NCI-H2171 (cell line): ENCODE measurements around the gene ZNRF1.
"Not testable (repeated sequence)": the region's sequence is repeated elsewhere in the genome, so short reads cannot be mapped to it uniquely, and the experiment has no call there.

Experiments used
- DNase-seq: peaks from one replicate; lab custom pipeline; 2025; lab: John Stamatoyannopoulos, UW

The ZNRF1 gene

DNA sequence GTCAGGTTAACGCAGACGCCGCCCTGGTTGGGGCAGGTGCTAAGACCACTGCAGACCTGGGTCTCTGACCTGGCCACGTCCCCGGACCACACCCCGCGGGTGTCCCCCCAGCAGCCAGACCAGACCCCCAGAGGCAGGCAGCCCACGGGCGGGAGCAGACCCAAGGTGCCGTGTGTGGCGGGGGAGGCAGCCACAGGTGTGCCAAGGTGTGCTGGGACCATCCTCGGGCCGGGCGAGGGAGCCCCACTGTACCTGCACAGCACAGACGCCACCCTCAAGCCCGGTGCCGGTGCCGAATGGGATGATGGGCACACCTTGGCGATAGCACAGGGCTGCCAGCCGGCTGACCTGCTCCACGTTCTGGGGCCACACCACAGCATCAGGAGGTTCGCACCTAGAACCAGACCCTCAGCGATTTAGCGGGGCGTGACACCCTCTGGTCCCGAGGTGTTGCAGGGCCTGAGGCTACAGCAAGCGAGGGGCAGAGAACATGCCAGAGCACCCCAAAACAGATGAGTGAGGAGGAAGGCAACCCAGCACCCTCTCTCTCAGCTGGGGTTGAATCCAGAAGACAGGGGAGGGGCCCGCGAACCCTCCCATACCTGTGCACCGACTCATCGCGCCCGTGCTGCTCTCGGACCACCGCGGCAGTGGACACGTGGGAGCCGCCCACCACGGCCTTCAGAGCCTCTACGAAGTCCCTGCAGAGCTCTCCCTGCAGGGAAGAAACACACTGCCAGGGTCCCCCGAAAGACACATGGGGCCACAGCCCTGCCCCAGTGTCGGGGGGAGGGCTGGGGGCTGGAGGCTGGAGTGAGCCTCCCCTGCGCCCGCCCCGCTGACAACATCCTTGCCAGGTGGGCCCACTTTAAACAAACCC is 116.4 kb downstream of the ZNRF1 start:
- DNase-seq = no peak

DNA sequence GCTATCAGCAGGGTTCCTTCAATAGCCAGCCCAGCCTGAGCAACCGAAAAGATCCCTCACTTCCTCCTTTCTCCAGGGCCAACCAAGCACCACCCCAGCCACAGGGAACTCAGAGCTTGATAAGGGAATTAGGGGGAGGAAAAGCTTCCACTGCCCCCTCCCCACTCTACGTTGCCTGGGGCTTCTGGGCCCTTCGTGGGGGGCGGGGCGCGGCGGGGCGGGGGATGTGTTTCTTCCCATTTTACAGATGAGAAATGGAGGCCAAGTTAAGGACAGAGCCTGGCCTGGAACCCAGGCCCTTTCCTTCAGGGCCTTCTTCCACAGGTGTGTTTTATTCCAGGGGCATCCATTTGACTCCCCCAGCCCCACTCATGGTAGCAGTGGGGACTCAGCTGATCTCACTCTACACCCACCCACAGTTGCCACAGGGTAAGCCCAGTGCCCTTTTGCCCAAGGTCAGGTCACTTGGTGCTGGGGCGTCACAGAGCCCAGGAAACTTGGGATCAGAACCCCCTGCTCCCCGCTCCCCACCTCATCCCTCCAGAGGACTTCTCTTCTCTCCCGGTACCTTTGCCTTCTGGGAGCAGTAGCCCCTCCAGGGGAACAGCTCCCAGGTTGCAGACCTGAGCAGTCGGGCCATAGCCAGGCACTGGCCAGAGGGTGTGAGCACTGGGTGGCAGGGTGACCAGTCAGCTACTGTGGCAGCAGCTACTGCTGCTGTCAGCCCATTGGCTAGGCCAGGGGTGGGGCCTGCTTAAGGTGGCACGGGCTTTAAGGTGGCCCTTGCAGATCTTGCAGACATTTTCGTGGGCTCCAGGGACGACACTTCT is 117.5 kb downstream of the ZNRF1 start, which contains the start of gene LDHD:
Gene LDHD, minus strand, starts transcription at position 700 of the 830 bp plus-strand sequence. Its CDS starts 60 bp downstream, at position 640.
- DNase-seq = no peak

DNA sequence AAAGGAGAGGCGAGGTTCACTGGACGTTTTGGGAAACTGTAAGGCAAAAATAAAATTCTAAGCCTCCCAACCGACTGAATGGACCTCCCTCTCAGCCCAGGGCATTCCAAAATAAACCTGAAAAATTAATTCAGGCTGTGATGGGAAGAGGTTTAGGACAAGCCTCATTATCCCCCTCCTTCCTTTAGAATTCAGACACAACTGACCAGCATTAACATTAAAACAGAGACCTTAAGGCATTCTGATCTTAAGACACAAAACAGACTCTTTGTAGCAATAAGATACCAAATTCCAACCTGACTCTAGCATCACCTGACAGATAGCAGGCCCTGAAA is 118.1 kb downstream of the ZNRF1 start:
- DNase-seq = no peak

DNA sequence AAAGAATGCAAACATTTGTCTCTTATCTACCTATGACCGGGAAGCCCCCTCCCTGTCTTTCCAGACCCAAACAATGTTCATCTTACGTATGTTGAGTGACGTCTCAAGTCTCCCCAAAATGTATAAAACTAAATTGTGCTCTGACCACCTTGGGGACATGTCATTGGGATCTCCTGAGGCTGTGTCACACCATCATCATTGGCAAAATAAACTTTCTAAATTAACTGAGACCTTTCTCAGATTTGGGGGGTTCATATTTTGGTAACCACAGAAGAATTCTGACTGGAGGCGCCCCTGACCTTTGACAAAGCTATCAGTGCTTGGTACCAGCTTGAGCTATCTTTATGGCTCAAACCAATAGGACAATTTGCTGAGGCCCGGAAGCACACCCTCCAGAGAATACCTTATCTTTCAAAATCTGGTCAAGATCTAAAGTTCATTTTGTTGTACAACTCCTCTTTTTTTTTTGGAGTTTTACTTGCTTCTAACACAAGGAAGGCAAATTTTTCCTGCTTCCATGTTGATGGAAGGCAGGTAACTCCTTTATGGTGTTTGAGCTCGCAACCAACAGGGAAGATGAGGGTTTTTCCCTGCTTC is 120.2 kb downstream of the ZNRF1 start:
- DNase-seq = no peak

DNA sequence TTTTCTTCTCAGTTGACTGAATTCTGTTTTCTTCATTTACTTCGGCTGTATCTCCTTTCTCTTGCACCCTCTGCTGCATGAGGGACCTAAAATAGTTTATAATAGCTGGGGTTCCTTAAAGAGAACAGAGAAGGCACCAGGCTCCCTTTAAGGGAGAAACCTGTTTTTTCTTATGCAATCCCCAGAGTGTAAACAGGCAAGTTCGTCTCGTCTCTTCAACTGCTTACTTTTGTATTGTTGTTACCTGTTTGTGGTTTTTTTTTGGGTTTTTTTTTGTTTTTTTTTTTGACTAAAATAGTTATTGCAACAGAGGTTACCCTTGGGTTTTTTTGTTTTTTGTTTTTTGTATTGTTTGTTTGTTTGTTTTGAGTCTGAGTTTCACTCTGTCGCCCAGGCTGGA is 121.4 kb downstream of the ZNRF1 start:
- no peak for DNase-seq

DNA sequence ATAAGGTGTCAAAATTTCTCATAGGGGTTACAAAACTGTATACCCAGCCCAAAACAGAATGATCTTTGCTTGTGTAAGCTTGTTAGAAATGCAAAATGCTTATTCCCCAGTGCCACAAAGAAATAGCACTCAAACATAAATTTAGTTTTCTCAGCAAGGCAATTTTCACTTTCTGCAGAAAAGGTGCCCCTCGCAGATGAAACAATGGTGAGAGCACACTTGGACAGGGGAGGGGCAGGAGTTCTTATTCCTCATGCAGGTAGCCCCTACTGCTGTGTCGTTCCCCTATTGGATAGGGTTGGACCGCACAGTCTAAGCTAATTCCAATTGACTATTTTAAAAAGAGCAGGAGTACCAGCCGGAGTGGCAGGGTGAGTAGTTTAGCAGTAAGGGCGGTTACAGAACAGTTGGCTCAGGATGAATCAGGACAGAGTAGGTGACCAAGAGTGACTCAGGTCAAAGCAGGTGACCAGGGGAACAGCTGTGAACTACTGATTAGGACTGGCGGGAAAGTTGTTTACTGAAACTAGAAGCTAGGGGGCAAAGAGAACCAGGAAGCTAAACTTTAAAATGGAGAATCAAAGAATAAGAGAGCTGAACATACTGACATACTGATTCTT is 123.2 kb downstream of the ZNRF1 start:
- DNase-seq = no peak

DNA sequence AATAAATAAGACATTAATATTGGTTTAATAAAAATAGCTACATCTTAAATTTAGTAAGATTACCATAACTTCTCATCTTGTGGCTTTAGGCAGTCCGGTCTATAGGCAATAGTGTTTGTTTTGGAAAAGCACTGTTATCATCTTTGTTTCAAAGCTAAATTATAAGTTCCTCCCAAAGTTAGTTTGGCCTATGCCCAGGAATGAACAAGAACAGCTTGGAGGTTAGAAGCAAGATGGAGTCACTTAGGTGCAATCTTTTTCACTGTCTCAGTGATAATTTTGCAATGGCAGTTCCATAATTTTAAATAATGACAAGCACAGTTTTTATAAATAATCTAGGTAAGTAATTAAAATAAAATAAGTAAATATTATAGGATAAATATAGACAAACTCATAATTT is 123.8 kb downstream of the ZNRF1 start:
- DNase-seq = no peak

DNA sequence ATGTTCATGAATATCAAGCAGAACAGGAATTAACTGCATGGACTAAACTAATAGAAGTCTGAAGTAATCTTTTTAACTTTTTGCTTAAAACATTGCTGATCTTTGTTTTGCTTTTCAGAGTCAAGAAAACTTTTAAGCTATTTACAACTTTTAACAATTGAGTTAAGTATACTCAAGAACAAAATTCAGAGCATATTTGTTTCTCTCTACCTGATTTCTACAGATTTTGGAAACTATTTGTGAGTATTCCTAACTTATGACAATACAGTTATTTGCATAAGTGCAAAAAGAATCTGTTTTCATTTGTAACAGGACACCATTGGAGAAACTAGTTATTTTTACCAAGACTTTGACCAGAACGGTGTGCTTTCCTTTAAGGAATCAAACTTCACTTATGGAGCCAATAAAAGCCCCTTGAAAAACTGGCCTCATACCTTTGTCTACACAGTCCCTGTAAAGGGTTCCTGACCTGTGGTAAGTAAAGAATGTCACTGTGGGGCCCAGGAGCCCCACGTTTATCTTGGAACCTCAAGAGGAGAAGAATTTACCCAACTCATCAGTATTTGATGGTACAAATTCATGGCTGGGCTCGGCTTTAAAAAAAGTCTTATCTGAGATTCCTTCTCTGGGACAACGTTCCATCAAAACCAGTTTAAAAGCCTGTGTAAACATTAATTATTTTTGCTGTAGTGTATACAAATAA is 129.0 kb downstream of the ZNRF1 start:
- DNase-seq = no peak

DNA sequence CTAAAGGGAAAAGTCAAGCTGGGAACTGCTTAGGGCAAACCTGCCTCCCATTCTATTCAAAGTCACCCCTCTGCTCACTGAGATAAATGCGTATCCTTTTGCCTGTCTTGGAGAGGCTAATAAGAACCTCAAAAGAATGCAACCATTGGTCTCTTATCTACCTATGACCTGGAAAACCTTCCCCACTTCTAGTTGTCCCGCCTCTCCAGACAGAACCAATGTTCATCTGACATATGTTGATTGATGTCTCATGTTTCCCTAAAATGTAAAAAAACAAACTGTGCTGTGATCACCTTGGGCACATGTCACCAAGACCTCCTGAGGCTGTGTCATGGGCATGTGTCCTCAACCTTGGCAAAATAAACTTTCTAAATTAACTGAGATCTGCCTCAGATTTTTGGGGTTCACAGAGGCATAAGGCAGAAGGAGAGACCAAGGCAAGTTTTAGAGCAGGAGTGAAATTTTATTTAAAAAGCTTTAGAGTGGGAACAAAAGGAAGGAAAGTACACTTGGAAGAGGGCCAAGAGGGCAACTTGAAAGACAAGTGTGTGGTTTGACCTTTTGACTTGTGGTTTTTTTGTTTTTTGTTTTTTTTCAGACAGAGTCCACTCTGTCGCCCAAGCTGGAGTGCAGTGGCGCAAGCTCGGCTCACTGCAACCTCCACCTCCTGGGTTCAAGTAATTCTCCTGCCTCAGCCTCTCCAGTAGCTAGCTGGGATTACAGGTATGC is 130.8 kb downstream of the ZNRF1 start:
- not testable (repeated sequence) for DNase-seq

DNA sequence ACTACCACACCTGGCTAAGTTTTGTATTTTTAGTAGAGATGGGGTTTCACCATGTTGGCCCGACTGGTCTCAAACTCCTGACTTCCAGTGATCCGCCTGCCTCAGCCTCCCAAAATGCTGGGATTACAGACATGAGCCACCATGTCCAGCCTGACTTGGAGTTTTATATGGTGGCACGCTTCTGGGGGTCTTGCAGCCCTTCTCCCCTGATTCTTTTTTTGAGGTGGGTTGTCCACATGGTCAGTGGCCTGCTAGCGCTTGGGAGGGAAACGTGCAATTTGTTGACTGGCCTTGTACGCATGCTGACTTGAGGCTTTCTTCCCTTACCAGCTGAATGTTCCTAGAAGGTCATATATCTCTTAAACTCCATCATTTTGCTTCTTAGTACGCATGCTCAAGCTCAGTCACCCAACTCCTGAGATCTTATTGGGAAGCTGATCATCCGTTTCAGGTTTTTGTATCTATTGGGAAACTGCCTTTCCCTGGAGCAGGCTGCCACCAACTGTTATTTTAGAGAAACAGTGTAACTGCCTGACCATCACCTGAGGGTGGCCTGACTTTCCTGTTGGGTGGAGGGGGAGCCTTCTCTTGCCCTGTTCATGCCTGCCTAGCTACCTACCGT is 131.4 kb downstream of the ZNRF1 start:
- DNase-seq = no peak

DNA sequence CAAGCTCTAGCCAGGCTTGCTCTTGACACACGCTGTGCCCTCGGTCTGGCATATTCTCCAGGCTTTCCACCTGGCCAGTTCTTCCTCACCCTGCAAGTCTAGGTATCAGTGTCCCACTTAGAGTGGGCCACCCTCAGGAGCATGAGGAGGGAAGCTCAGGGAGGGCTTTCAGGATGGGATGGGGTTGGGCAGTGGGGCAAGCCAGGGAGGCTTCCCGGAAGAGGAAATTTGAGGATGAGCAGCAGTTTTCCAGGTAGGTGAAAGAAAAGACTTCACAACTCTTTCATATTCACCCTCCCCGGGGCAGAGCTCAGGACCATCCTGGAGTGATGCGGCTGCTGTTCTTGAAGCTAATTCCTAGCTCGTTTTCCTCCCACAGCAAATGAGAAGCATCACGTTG is 132.3 kb downstream of the ZNRF1 start:
- no peak for DNase-seq

DNA sequence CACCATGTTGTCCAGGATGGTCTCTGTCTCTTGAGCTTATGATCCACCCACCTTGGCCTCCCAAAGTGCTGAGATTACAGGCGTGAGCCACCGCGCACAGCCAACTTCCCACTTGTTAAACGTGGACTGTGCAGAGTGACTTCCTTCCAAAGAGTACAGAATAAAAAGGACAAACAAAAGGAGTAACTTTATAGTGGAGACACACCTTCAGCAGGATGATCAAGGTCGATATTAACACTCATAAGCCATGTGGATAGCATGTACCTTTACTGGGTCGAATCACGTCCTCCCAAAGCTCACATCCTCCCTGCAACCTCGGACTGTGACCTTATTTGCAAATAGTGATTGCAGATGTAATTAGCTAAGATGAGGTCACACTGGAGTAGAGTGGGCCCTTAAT is 139.4 kb downstream of the ZNRF1 start:
- no peak for DNase-seq

DNA sequence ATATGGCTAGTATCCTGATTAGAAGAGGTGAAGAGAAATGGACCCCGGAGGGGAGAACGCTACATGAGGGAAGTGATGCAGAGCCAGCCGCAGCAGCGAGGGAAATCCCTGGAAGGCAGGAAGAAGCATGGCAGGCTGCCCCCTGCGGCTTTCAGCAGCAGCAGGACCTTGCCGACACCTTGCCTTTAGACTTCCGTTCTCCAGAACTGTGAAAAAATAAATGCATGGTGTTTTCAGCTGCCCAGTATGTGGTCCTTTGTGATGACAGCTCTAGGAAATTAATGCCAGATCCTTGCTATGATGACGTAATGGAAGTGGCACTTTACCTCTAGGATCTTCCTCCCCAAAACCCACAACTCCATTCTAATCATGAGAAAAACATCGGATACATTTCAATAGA is 139.8 kb downstream of the ZNRF1 start:
- DNase-seq = no peak

DNA sequence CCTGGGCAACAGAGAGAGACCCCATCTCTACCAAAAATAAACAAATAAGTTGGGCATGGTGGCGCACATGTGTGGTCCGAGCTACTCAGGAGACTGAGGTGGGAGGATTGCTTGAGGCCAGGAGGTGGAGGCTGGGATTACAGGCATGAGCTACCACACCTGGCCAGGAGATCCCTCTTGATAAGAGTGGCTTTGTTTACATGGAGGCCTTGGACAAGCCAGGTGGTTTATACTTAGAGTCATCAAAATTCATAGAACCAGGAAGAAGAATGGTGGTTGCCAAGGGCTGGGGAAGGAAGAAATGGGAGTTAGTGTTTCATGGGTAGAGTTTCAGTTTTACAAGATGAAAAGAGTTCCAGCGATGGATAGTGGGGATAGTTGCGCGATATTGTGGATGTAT is 140.7 kb downstream of the ZNRF1 start:
- no peak for DNase-seq

DNA sequence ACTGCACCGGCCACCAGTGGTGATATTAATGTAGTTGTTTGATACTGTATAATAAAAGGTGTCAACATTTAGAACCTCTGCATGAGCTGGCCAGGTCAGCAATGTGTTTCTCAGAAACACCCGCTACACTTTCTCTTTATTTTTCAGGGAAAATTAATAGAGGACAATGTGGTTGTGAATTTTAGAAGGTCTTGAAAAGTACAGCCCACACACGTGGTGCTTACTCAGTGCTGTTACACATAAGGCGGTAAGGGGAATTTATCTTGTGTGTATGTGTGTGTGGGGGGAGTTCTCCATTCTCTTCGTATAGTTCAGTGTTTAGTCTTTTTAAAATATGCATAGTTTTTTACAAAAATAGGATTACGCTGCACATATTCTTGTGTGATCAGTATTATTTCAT is 145.1 kb downstream of the ZNRF1 start:
- no peak for DNase-seq

DNA sequence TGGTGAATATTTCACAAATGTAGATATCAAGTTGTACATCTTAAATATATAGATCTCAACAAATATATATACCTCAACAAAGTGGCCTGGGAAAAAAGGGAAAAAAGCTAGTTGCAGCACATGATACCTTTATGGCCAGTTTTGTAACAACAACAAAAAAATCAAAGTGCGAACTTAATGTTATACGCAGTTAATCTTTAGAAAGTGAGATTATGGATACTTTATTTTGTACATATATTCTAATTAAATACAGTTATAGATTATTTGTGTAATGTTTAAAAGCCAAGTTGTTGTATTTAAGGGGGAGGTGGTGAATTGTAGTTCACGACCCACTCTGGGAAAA is 149.1 kb downstream of the ZNRF1 start:
- DNase-seq = no peak

DNA sequence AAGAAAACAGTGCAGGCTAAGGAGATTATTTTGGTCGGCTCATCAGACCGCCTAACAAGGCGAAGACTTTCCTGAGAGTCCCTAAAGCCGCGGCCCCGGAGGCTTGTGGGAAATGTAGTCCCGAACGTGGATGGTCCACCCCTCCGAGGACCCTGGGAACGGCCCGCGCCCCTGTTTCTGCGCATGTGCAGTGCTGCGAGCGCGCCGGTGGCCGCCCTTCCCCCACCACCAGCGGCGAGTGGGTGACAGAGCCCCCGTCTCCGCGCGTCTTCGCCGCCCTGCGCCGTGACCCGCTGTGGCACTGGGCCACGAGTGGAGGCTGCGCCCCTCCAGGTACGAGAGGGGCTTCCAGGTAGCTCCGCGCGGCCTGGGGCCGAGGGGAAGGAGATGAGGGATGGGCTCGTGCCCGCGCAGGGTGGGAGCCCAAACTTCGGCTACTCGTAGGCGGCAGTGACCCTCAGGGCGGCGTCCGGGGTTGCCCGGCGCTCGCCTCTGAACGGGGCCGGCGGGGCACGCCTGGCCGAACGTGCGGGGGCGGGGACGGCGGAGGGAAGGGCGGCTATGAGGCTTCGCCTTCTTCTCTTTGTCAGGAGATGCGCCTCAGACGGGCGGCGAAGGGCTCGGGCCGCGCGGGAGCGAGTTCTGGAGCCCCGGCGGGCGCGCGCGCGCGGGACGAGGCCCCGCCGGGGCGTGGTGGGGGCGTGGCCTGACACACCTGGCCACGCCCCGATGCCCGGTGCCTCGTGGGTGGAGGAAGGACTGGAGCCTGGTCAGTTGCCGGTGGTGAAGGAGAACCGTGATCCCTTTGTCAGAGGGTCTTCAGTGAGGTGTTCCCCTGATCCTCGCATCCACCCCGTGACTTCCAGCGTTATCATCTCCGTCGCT is 149.7 kb downstream of the ZNRF1 start, which contains the start of gene ZFP1:
Gene ZFP1, plus strand, starts transcription at position 214 of the 885 bp plus-strand sequence. CDS start 4,428 bp downstream, outside the sequence.
- peak; percentile 91 for DNase-seq

DNA sequence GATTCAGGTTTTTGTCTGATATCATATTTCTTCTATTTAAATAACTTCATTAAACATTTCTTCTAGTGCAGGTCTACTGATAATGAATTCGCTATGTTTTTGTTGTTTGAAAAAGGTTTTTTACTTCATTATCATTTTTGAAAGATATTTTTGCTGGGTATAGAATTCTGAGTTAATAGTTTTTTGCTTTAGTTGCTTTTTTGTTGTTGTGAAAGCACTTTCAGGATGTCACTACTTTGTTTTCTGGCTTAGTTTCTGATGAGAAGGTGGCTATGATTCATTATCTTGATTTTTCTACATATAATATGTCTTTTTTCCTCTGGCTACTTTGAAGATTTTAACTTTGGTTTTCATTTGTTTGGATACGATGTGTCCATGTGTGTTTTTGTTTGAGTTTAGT is 153.0 kb downstream of the ZNRF1 start:
- no peak for DNase-seq

DNA sequence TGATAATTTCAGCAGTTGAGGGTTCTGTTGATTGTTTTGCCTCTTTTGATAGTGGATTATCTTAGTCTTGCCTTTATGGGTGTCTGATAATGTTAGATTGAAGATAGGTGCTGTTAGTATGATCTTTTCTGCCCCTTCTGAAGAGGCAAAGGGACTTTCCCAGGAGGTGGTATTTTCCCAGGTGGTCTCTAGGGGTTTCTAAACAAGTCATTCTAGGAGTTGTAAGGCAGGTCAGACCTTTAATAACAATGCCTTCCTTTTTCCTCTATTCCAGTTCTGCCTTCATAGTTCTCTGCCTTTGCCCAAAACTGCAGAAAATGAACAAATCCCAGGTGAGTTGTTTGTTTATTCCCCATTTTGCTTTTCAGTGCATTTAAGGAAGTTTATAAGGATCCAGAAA is 153.8 kb downstream of the ZNRF1 start:
- DNase-seq = no peak

DNA sequence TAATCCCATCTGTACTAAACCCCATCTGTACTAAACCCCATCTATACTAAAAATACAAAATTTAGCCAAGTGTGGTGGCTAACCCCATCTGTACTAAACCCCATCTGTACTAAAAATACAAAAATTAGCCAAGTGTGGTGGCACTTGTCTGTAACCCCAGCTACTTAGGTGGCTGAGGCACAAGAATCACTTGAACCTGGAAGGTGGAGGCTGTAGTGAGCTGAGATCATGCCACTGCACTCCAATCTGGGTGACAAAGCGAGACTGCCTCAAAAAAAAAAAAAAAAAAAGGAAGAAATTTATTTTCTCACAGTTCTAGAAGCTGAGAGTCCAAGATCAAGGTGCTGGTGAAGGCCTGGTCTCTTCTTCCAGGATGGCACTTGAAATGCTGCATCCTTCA is 161.6 kb downstream of the ZNRF1 start:
- DNase-seq = no peak
